Gastroesophageal sphincter (tissue), 4 donors: ENCODE data around the gene IL2RA. TPM values are rescaled to one million over a fixed set of nuclear protein-coding genes. Genes with fewer than 3 reads are reported as not detected.

ENCODE experiments used
- ATAC-seq: fragments of 150-250 bp; one replicate; pipeline ENCODE4 v1.9.1; 2016; ENCODE audit warnings: mild to moderate bottlenecking, moderate library complexity
- H3K27ac ChIP-seq, 4 donors: fragments of 200-600 bp; sonication (generic) in 3 of 4; 1 replicate in 3 of 4; 2 replicates in 1 of 4; pipeline ENCODE4 v1.5.1; 2016 to 2019
- H3K27me3 ChIP-seq: fragments of 200-600 bp; sonication (generic); one replicate; pipeline ENCODE4 v1.5.1; 2019
- H3K36me3 ChIP-seq, 2 donors: fragments of 200-600 bp; sonication (generic); one replicate each; pipeline ENCODE4 v1.5.1; 2019; ENCODE audit warnings: control low read depth in 1 of 2
- H3K4me1 ChIP-seq, 3 donors: fragments of 200-600 bp; sonication (generic); 1 replicate in 2 of 3; 2 replicates in 1 of 3; pipeline ENCODE4 v1.5.1; 2016 to 2019; ENCODE audit warnings: control low read depth in 2 of 3
- H3K4me3 ChIP-seq, 2 donors: fragments of 200-600 bp; sonication (generic); one replicate each; pipeline ENCODE4 v1.5.1; 2019; ENCODE audit warnings: mild to moderate bottlenecking in 1 of 2, moderate library complexity in 1 of 2
- H3K9me3 ChIP-seq, 3 donors: fragments of 200-600 bp; sonication (generic); one replicate each; pipeline ENCODE4 v1.5.1; 2017 to 2019; ENCODE audit warnings: control low read depth in 2 of 3
- CTCF ChIP-seq, 4 experiments: fragments of 200-600 bp in 2 of 4; fragments of 450-650 bp in 2 of 4; sonication (generic) in 1 of 4; IDR thresholded peaks; one replicate each; pipeline ENCODE4 v1.5.1; 2017 to 2019; ENCODE audit warnings: antibody characterized with exemption in 4 of 4, mild to moderate bottlenecking in 2 of 4, moderate library complexity in 2 of 4
- EP300 ChIP-seq: sonication (generic); formaldehyde crosslinking; IDR thresholded peaks from one replicate; pipeline ENCODE4 v1.6.1; 2017; ENCODE audit warnings: antibody characterized with exemption, mild to moderate bottlenecking
- POLR2A ChIP-seq, 2 donors: fragments of 450-650 bp; IDR thresholded peaks; one replicate each; pipeline ENCODE4 v1.6.1; 2017; ENCODE audit warnings: antibody characterized with exemption in 2 of 2, mild to moderate bottlenecking in 2 of 2, moderate library complexity in 1 of 2
- POLR2AphosphoS5 ChIP-seq: sonication (generic); formaldehyde crosslinking; IDR thresholded peaks from one replicate; pipeline ENCODE4 v1.6.1; 2017; ENCODE audit warnings: antibody characterized with exemption
- WGBS, 2 donors: methylation state at CpG; one replicate each; pipeline ENCODE4 v1.1.5; 2018; ENCODE audit warnings: low coverage in 1 of 2; 5-methylcytosine and 5-hydroxymethylcytosine counted together
- total RNA-seq, 4 donors: library from RNA; depleted of rRNA; stranded (reverse); fragments of >200 nt; gene quantifications; one replicate each; pipeline ENCODE4 v1.1.0, GENCODE V29; 2016

IL2RA gene
- total RNA-seq, 4 donors from 2014 or later, result 0.31 to 16.3 (median 0.50) TPM

GRCh38 chr10:6100370-6100769 is 38.2 kb upstream of the IL2RA start:
- H3K36me3 ChIP-seq, result peaks cover 0 to 78% of the 10 kb centered on the region in 2 donors
- H3K9me3 ChIP-seq, result no peaks in the 10 kb centered on the region
- TF ChIP-seq POLR2AphosphoS5, result no peak
- no peak for TF ChIP-seq EP300
- TF ChIP-seq CTCF (IDR thresholded peaks at IDR 0.05), result no peak
- TF ChIP-seq POLR2A (IDR thresholded peaks at IDR 0.05), result no peak
- H3K4me1 ChIP-seq, result peaks cover 0 to 30% (median 8%) of the 10 kb centered on the region in 3 donors
- no peak overlapping the region for H3K27ac ChIP-seq
- ATAC-seq, result no peak
- 83% methylated on average over 1 of the region's 1 CpG for WGBS, 2 donors
- no peaks in the 10 kb centered on the region for H3K27me3 ChIP-seq
- H3K4me3 ChIP-seq, result no peak overlapping the region

GRCh38 chr10:6098156-6098555 is 36.0 kb upstream of the IL2RA start:
- H3K4me1 ChIP-seq, result peaks cover 0 to 43% (median 9%) of the 10 kb centered on the region in 3 donors
- TF ChIP-seq EP300 (no peak), POLR2A (IDR thresholded peaks at IDR 0.05) (no peak), POLR2AphosphoS5 (no peak), CTCF (IDR thresholded peaks at IDR 0.05) (no peak)
- H3K36me3 ChIP-seq, result peaks cover 0 to 59% of the 10 kb centered on the region in 2 donors
- WGBS, 2 donors, result 86 to 91% methylated on average over 7 of the region's 7 CpGs
- H3K27ac ChIP-seq, result no peak overlapping the region
- H3K9me3 ChIP-seq, result no peaks in the 10 kb centered on the region
- no peak overlapping the region for H3K4me3 ChIP-seq
- H3K27me3 ChIP-seq, result no peaks in the 10 kb centered on the region
- no peak for ATAC-seq

- Histone ChIP-seq H3K4me1 (peaks cover 0 to 54% (median 13%) of the 10 kb centered on the region in 3 donors), H3K27me3 (no peaks in the 10 kb centered on the region), H3K36me3 (peaks cover 0 to 48% of the 10 kb centered on the region in 2 donors), H3K27ac (no peak overlapping the region), H3K9me3 (no peaks in the 10 kb centered on the region), H3K4me3 (no peak overlapping the region)
- no peak for ATAC-seq
- no peak for TF ChIP-seq POLR2AphosphoS5
- TF ChIP-seq CTCF (IDR thresholded peaks at IDR 0.05), result no peak
- TF ChIP-seq EP300, result no peak
- TF ChIP-seq POLR2A (IDR thresholded peaks at IDR 0.05), result no peak
- WGBS, 2 donors, result 93 to 100% methylated on average over 2 to 3 of the region's 5 CpGs
Measured at GRCh38 chr10:6097063-6097462, 34.9 kb upstream of the IL2RA start.

- WGBS, 2 donors, result 60 to 67% methylated on average over 3 to 5 of the region's 12 CpGs
- H3K9me3 ChIP-seq, result no peaks in the 10 kb centered on the region
- H3K4me1 ChIP-seq, result peaks cover 3 to 65% (median 24%) of the 10 kb centered on the region in 3 donors
- H3K36me3 ChIP-seq, result peaks cover 0 to 37% of the 10 kb centered on the region in 2 donors
- H3K4me3 ChIP-seq, result no peak overlapping the region
- H3K27ac ChIP-seq, result no peak overlapping the region
- ATAC-seq, result no peak
- H3K27me3 ChIP-seq, result no peaks in the 10 kb centered on the region
- TF ChIP-seq CTCF (IDR thresholded peaks at IDR 0.05) (no peak), POLR2A (IDR thresholded peaks at IDR 0.05) (no peak), POLR2AphosphoS5 (no peak), EP300 (no peak)
Measured at GRCh38 chr10:6095810-6096570, 33.8 kb upstream of the IL2RA start.

GRCh38 chr10:6092731-6093130 is 30.6 kb upstream of the IL2RA start:
- no peaks in the 10 kb centered on the region for H3K27me3 ChIP-seq
- H3K36me3 ChIP-seq, result peaks cover 0 to 9% of the 10 kb centered on the region in 2 donors
- H3K27ac ChIP-seq, result no peak overlapping the region
- ATAC-seq, result no peak
- no peak overlapping the region for H3K4me3 ChIP-seq
- H3K9me3 ChIP-seq, result no peaks in the 10 kb centered on the region
- peaks cover 6 to 86% (median 33%) of the 10 kb centered on the region in 3 donors for H3K4me1 ChIP-seq
- 67 to 71% methylated on average over 2 of the region's 2 CpGs for WGBS, 2 donors
- TF ChIP-seq CTCF (IDR thresholded peaks at IDR 0.05), result no peak
- no peak for TF ChIP-seq EP300
- no peak for TF ChIP-seq POLR2A (IDR thresholded peaks at IDR 0.05)
- TF ChIP-seq POLR2AphosphoS5, result no peak
